Esophagus squamous epithelium (tissue), 5 donors: ENCODE results near the gene GRK2. TPM values are rescaled to one million over a fixed set of nuclear protein-coding genes. Genes with fewer than 3 reads are reported as not detected.

Experiments
- DNase-seq: peaks from one replicate; lab custom pipeline; 2025; lab: John Stamatoyannopoulos, UW
- H3K27ac ChIP-seq, 4 donors: fragments of 200-600 bp; sonication (generic); one replicate each; pipeline ENCODE4 v1.5.1; 2016 to 2019; ENCODE audit warnings: mild to moderate bottlenecking in 1 of 4
- H3K27me3 ChIP-seq, 4 donors: fragments of 200-600 bp; sonication (generic); 1 replicate in 3 of 4; 2 replicates in 1 of 4; pipeline versions ENCODE4 v1.5.1 to v1.6.0; 2017 to 2021; ENCODE audit warnings: antibody characterized with exemption in 1 of 4
- H3K36me3 ChIP-seq, 3 donors: fragments of 200-600 bp; sonication (generic); one replicate each; pipeline ENCODE4 v1.5.1; 2016 to 2019
- H3K4me1 ChIP-seq, 3 donors: fragments of 200-600 bp; sonication (generic); one replicate each; pipeline ENCODE4 v1.5.1; 2017 to 2019
- H3K4me3 ChIP-seq, 4 donors: fragments of 200-600 bp; sonication (generic); 1 replicate in 3 of 4; 2 replicates in 1 of 4; pipeline ENCODE4 v1.5.1; 2016 to 2019; ENCODE audit warnings: mild to moderate bottlenecking in 2 of 4, moderate library complexity in 1 of 4
- H3K9me3 ChIP-seq, 3 donors: fragments of 200-600 bp; sonication (generic); one replicate each; pipeline ENCODE4 v1.5.1; 2016 to 2019
- CTCF ChIP-seq, 6 experiments: fragments of 450-650 bp in 4 of 6; fragments of 200-600 bp in 2 of 6; sonication (generic) in 2 of 6; IDR thresholded peaks; one replicate each; pipeline ENCODE4 v1.5.1; 2016 to 2019; ENCODE audit warnings: antibody characterized with exemption in 6 of 6, mild to moderate bottlenecking in 4 of 6, moderate library complexity in 4 of 6
- POLR2A ChIP-seq, 4 donors: fragments of 450-650 bp; IDR thresholded peaks; one replicate each; pipeline ENCODE4 v1.6.1; 2017; ENCODE audit warnings: antibody characterized with exemption in 4 of 4, mild to moderate bottlenecking in 4 of 4, moderate library complexity in 3 of 4
- WGBS, 2 donors: methylation state at CpG; one replicate each; pipeline ENCODE4 v1.1.5; 2018; 5-methylcytosine and 5-hydroxymethylcytosine counted together
- intact Hi-C: fragments of 100-400 bp; cut with DNase I; formaldehyde crosslinking; loops from one replicate; pipeline ENCODE4 v1.15.0; 2022
- total RNA-seq, 4 donors: library from RNA; depleted of rRNA; stranded (reverse); fragments of >200 nt; gene quantifications; one replicate each; pipeline ENCODE4 v1.1.0, GENCODE V29; 2016
- donor health status: DM: yes; HTN: yes; CAD: no.

The GRK2 gene
- total RNA-seq, 4 donors from 2014 or later = 54.1 to 93.2 (median 68.5) TPM

- DNase-seq = no peak
- intact Hi-C loops = no loop called here
- Histone ChIP-seq H3K27ac (peak overlapping the region in 2 of 4 donors; percentile 66 to 77), H3K4me1 (peaks cover 29 to 73% (median 31%) of the 10 kb centered on the region in 3 donors), H3K36me3 (peaks cover 68 to 87% (median 71%) of the 10 kb centered on the region in 3 donors), H3K9me3 (no peaks in the 10 kb centered on the region), H3K27me3 (no peaks in the 10 kb centered on the region), H3K4me3 (no peak overlapping the region)
- TF ChIP-seq CTCF (IDR thresholded peaks at IDR 0.05) = no peak
- no peak for TF ChIP-seq POLR2A (IDR thresholded peaks at IDR 0.05)
- 91 to 93% methylated on average over 12 to 19 of the region's 27 CpGs for WGBS, 2 donors
Measured at GRCh38 chr11:67281552-67282150, 15.4 kb downstream of the GRK2 start.

GRCh38 chr11:67282155-67282875 lies 16.0 kb downstream of the GRK2 start:
- TF ChIP-seq POLR2A (IDR thresholded peaks at IDR 0.05) (no peak), CTCF (IDR thresholded peaks at IDR 0.05) (no peak)
- no peak for DNase-seq
- Histone ChIP-seq H3K4me3 (no peak overlapping the region), H3K9me3 (no peaks in the 10 kb centered on the region), H3K4me1 (peaks cover 26 to 73% (median 31%) of the 10 kb centered on the region in 3 donors), H3K27ac (peak overlapping the region in 3 of 4 donors; percentile 16 to 77 (median 66)), H3K27me3 (no peaks in the 10 kb centered on the region), H3K36me3 (peaks cover 68 to 94% (median 71%) of the 10 kb centered on the region in 3 donors)
- 82 to 90% methylated on average over 3 to 11 of the region's 20 CpGs for WGBS, 2 donors
- intact Hi-C loops = no loop called here

- peak overlapping the region; percentile 16 to 77 (median 52) for H3K27ac ChIP-seq
- H3K27me3 ChIP-seq = no peaks in the 10 kb centered on the region
- no peaks in the 10 kb centered on the region for H3K9me3 ChIP-seq
- no peak overlapping the region for H3K4me3 ChIP-seq
- 67 to 100% methylated on average over 1 to 4 of the region's 11 CpGs for WGBS, 2 donors
- no peak for DNase-seq
- no peak for TF ChIP-seq POLR2A (IDR thresholded peaks at IDR 0.05)
- TF ChIP-seq CTCF (IDR thresholded peaks at IDR 0.05) = no peak
- intact Hi-C loops = no loop called here
- H3K36me3 ChIP-seq = peaks cover 68 to 95% (median 70%) of the 10 kb centered on the region in 3 donors
- peaks cover 26 to 73% (median 31%) of the 10 kb centered on the region in 3 donors for H3K4me1 ChIP-seq
Measured at GRCh38 chr11:67282876-67283371, 16.7 kb downstream of the GRK2 start.

GRCh38 chr11:67283481-67283963 lies 17.2 kb downstream of the GRK2 start:
- Histone ChIP-seq H3K4me1 (peaks cover 26 to 73% (median 28%) of the 10 kb centered on the region in 3 donors), H3K27ac (peak overlapping the region; percentile 24 to 78 (median 53)), H3K36me3 (peaks cover 64 to 89% (median 68%) of the 10 kb centered on the region in 3 donors), H3K4me3 (no peak overlapping the region), H3K27me3 (no peaks in the 10 kb centered on the region), H3K9me3 (no peaks in the 10 kb centered on the region)
- TF ChIP-seq CTCF (IDR thresholded peaks at IDR 0.05) (no peak), POLR2A (IDR thresholded peaks at IDR 0.05) (no peak)
- DNase-seq = no peak
- intact Hi-C loops = no loop called here
- 64 to 79% methylated on average over 3 to 11 of the region's 13 CpGs for WGBS, 2 donors
